ENCODE measurements around the gene COQ7.
A peak's percentile ranks its signal among the peaks of the same experiment; 100 is the strongest.

Gene COQ7

DNA sequence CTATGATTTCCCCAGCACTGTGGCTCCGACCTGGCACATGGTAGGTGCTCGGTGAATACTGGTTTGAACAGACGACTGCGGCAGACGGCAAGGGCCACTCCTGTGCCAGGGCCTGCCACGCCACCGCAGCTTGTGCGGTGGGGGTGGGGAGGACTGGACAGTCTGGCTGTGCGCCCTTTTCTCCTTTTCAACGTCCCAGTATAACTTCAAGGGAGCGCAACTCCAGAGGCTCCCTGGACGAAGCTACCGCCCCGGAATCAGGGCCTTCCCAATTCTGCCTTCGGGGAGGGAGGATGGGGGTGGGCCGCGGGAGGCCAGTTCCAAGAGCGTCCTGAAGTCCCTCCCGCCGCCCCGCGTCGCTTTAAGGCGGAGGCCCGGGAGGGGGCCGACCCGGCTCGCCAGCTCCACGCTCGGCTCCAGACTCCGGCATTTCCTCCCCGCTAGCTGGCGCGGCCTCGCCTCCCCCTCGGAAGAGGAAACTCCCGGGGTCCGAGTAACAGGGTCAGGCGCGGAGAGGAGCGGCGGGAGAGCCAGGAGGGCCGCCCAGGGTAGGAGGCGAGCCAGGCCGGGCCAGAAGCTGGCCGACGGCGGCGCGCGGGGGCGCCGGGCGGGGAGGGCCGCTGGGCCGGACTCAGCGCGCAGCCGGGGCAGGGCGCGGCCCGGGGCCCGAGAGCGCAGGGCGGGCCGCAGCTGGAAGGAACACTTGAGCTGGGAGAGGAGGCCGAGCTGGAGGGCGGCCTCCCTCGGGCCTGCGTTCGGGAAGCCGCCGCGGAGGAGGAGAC lies 46.4 kb downstream of the COQ7 start, which contains the start of gene ITPRIPL2:
Gene ITPRIPL2, plus strand, starts transcription at position 388 of the 782 bp plus-strand sequence. CDS start 498 bp downstream, outside the sequence.
- DNase-seq (ENCODE audit: low spot score): peak; percentile 83

- DNase-seq (ENCODE audit: low spot score): no peak
Measured at GRCh38 chr16:19114359-19115147, 47.1 kb downstream of the COQ7 start.

GRCh38 chr16:19115148-19116021 lies 48.0 kb downstream of the COQ7 start:
- DNase-seq (ENCODE audit: low spot score): no peak

GRCh38 chr16:19116711-19117449 lies 49.5 kb downstream of the COQ7 start:
- no peak for DNase-seq (ENCODE audit: low spot score)

DNA sequence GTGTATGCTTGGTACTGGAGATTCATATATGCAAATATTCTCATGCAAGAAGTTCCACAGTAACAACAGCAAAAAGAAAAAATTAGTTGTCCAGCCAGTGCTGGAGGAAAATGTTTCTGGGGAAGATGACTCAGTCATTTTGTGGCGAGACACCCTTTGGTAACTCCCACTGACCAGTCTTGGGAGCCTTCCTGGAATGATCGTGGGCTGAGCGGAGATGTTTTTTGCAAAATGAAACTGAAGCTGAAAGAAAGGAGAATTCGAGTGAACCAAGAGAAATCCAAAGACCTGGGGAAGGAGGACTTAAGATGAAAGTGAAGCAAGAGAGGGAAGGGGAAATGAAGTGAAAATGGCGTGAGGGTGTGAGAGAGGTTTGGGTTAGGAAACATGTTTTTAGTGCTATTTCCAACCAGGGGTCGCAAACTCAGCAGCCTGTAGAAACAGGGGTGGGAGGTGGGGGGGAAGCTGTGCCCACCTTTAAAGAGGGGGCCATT lies 51.6 kb downstream of the COQ7 start:
- DNase-seq (ENCODE audit: low spot score): no peak

- no peak for DNase-seq (ENCODE audit: low spot score)
Measured at GRCh38 chr16:19119564-19119963, 52.1 kb downstream of the COQ7 start.

DNA sequence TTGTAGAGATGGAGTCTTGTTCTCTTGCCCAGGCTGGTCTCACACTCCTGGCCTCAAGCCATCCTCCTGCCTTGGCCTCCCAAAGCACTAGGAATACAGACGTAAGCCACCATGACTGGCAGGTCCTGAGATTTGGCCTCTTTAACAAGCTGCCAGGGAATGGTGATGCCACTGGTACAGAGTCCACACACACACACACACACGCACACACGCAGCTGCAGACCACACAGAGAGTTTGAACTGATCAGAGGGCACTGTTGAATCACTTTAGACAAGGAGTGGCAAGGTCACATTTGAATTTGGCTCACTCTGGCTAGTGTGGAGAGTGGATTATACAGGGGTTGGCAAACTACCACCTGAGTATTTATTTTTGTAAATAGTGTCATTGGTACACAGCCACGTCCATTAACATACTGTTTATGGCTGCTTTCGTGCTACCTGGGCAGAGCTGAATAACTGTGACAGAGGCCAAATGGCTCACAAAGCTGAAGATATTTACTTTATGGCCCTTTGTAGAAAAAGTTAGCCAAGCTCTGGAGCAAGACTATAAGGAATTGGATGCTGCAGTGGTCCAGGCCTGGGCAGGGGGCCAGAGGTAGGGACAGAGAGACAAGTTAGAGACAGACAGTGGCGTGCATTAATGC lies 56.2 kb downstream of the COQ7 start:
- DNase-seq (ENCODE audit: low spot score): no peak

DNA sequence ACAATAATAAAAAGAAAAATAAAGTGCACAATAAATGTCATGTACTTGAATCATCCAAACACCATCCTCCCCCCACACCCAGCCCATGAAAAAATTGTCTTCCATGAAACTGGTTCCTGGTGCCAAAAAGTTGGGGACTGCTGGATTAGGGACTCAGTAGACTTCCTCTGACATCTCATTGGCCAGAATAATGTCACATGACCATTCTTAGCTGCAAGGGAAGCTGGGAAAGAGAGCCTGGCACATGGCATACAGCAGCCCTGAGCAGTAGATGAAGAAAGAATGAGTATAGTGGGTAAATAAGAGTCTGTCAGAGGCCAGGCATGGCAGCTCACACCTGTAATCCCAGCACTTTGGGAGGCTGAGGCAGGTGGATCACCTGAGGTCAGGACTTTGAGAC lies 58.9 kb downstream of the COQ7 start:
- DNase-seq (ENCODE audit: low spot score): no peak

- no peak for DNase-seq (ENCODE audit: low spot score)
Measured at GRCh38 chr16:19127205-19127604, 59.8 kb downstream of the COQ7 start.

GRCh38 chr16:19127674-19128131 lies 60.3 kb downstream of the COQ7 start:
- DNase-seq (ENCODE audit: low spot score): no peak

DNA sequence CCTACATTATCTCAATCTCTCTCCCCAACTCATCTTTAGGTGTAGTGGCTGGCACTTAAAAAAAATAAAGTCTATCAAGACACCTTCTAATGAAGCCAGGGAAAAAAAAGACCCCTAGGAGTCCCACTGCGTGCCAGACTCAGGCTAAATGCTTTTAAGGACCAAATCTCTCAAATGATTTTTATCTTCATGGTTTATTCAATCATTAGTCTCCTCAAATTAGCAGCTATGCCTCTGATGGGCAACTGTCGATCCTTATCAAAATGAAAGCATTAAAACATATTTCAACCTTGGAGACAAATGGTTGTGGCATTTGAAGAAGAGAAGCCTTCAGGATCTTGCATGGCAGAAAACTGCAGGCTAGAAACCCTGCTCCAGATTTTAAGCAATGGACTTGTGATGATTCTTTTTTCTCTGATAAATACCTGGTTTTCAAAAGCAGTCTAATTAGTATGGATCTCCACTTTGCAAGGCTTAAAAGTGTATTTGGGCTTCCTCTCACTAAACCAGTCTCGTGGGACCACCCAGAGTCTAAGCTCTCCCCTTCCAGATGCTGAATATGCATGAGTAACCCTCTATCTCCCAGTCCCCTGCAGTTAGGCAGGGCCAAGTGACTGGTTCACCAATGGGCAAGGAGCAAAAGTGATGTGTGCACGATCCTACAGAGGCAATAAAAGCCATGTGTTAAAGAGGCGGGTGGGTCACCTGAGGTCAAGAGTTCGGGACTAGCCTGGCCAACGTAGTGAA lies 61.2 kb downstream of the COQ7 start:
- no peak for DNase-seq (ENCODE audit: low spot score)

Data from LoVo (cell line).